ENCODE measurements around the gene BICDL2.

Gene BICDL2

GRCh38 chr16:3046641-3047386 is 10.1 kb upstream of the BICDL2 start:
- H3K9ac ChIP-seq (ENCODE audit: low read length in 2 of 2) = no peak overlapping the region
- peaks cover 15% of the 10 kb centered on the region for H3K4me1 ChIP-seq (ENCODE audit: control insufficient read depth, insufficient read depth, low read length)

DNA sequence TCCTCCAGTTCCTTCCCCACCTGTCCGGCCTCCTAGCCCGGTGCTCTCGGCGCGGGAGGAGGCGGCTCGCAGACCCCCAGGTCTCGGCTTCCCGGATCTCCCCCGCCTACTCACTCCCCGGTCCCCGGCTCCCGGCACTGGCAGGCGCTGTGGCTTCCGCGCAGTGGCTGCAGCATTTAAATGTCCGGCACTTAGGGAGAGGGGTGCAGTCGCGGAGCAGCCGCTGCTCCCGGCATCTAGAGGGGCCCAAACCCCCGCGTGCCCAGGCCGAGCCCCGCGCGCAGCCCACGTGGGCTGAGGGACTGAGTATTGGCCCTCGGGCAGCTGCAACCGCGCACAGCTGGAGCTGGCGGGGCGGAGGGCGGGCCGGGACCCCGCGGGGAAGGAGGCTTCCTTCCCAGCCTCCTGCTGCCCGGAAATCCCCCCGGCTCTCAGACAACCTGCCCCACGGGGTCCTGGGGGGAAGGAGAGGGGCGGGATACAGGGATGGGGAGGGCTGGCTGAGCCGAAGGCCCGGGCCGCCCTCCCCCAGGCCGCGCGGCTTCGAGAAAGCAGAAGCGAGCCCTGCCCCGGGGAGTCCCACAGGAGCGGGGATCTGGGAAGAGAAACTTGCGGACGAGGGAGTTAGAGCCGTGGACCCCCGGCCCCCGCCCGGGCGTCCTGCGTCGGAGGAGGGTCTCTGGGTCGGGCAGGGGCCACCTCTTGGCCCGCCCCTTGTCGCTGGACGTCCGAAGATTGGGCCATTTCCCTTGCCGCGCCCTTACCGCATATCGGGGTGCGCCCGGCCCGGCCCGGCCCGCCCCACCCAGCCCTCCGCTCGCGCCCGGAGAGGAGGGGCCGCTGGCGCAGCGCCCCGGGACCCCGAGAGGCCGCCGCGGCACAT is 9.3 kb upstream of the BICDL2 start, which contains the start of gene MMP25:
Gene MMP25, plus strand, starts transcription at position 804 of the 883 bp plus-strand sequence. CDS start 357 bp downstream, outside the sequence.
- Histone ChIP-seq H3K9ac (ENCODE audit: low read length in 2 of 2) (no peak within 1 kb of the TSS), H3K36me3 (ENCODE audit: control insufficient read depth in 2 of 2, insufficient read depth in 2 of 2, low read length in 2 of 2) (no peaks in the 10 kb centered on the region), H3K9me3 (ENCODE audit: control insufficient read depth in 2 of 2, low read length in 2 of 2) (no peaks in the 10 kb centered on the region), H3K4me1 (ENCODE audit: control insufficient read depth, insufficient read depth, low read length) (peaks cover 15% of the 10 kb centered on the region), H3K4me3 (ENCODE audit: low read length in 2 of 2) (peak within 1 kb of the TSS; percentile 46 to 69), H3K27me3 (ENCODE audit: control insufficient read depth in 1 of 2, insufficient read depth in 2 of 2, low read length in 2 of 2) (peaks cover 23 to 53% of the 10 kb centered on the region in 2 donors), H3K27ac (ENCODE audit: low read length) (no peak within 1 kb of the TSS)

More at GRCh38 chr16:3046641-3047386, 10.1 kb upstream of the BICDL2 start:
- no peak overlapping the region for H3K4me3 ChIP-seq (ENCODE audit: low read length in 2 of 2)
- no peaks in the 10 kb centered on the region for H3K9me3 ChIP-seq (ENCODE audit: control insufficient read depth in 2 of 2, low read length in 2 of 2)
- H3K27me3 ChIP-seq (ENCODE audit: control insufficient read depth in 1 of 2, insufficient read depth in 2 of 2, low read length in 2 of 2) = peaks cover 23 to 53% of the 10 kb centered on the region in 2 donors
- H3K36me3 ChIP-seq (ENCODE audit: control insufficient read depth in 2 of 2, insufficient read depth in 2 of 2, low read length in 2 of 2) = no peaks in the 10 kb centered on the region
- no peak overlapping the region for H3K27ac ChIP-seq (ENCODE audit: low read length)

GRCh38 chr16:3044708-3045107 is 8.0 kb upstream of the BICDL2 start:
- H3K36me3 ChIP-seq (ENCODE audit: control insufficient read depth in 2 of 2, insufficient read depth in 2 of 2, low read length in 2 of 2) = no peaks in the 10 kb centered on the region
- no peak overlapping the region for H3K4me3 ChIP-seq (ENCODE audit: low read length in 2 of 2)
- H3K9me3 ChIP-seq (ENCODE audit: control insufficient read depth in 2 of 2, low read length in 2 of 2) = no peaks in the 10 kb centered on the region
- peaks cover 23 to 48% of the 10 kb centered on the region in 2 donors for H3K27me3 ChIP-seq (ENCODE audit: control insufficient read depth in 1 of 2, insufficient read depth in 2 of 2, low read length in 2 of 2)
- H3K4me1 ChIP-seq (ENCODE audit: control insufficient read depth, insufficient read depth, low read length) = peaks cover 15% of the 10 kb centered on the region
- H3K9ac ChIP-seq (ENCODE audit: low read length in 2 of 2) = no peak overlapping the region
- no peak overlapping the region for H3K27ac ChIP-seq (ENCODE audit: low read length)

GRCh38 chr16:3042376-3042775 is 5.6 kb upstream of the BICDL2 start:
- H3K4me3 ChIP-seq (ENCODE audit: low read length in 2 of 2) = no peak overlapping the region
- no peaks in the 10 kb centered on the region for H3K36me3 ChIP-seq (ENCODE audit: control insufficient read depth in 2 of 2, insufficient read depth in 2 of 2, low read length in 2 of 2)
- H3K9me3 ChIP-seq (ENCODE audit: control insufficient read depth in 2 of 2, low read length in 2 of 2) = no peaks in the 10 kb centered on the region
- peaks cover 41 to 53% of the 10 kb centered on the region in 2 donors for H3K27me3 ChIP-seq (ENCODE audit: control insufficient read depth in 1 of 2, insufficient read depth in 2 of 2, low read length in 2 of 2)
- no peak overlapping the region for H3K9ac ChIP-seq (ENCODE audit: low read length in 2 of 2)
- H3K4me1 ChIP-seq (ENCODE audit: control insufficient read depth, insufficient read depth, low read length) = peaks cover 15% of the 10 kb centered on the region
- H3K27ac ChIP-seq (ENCODE audit: low read length) = no peak overlapping the region

DNA sequence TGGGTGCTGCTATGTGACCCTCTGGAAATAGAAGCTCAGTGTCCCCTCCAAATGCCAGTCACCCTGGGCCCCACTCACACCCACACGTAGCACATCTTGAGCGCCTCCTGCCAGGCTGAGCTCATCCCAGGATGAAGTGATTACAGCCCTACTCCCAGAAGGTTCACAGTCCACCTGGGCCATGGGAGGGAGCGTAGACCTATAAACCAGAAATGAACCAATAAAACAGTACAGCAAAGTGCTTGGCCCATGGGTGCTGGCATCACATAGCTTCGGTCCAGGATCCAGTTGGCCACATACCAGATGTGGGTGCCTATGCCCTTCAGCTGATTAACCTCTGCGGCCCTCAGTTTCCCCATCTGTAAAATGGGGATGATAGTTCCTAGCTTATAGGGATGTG is 2.2 kb upstream of the BICDL2 start:
- Histone ChIP-seq H3K9me3 (ENCODE audit: control insufficient read depth in 2 of 2, low read length in 2 of 2) (no peaks in the 10 kb centered on the region), H3K4me3 (ENCODE audit: low read length in 2 of 2) (no peak overlapping the region), H3K4me1 (ENCODE audit: control insufficient read depth, insufficient read depth, low read length) (no peaks in the 10 kb centered on the region), H3K27me3 (ENCODE audit: control insufficient read depth in 1 of 2, insufficient read depth in 2 of 2, low read length in 2 of 2) (peaks cover 45 to 55% of the 10 kb centered on the region in 2 donors), H3K36me3 (ENCODE audit: control insufficient read depth in 2 of 2, insufficient read depth in 2 of 2, low read length in 2 of 2) (no peaks in the 10 kb centered on the region), H3K9ac (ENCODE audit: low read length in 2 of 2) (no peak overlapping the region), H3K27ac (ENCODE audit: low read length) (no peak overlapping the region)

DNA sequence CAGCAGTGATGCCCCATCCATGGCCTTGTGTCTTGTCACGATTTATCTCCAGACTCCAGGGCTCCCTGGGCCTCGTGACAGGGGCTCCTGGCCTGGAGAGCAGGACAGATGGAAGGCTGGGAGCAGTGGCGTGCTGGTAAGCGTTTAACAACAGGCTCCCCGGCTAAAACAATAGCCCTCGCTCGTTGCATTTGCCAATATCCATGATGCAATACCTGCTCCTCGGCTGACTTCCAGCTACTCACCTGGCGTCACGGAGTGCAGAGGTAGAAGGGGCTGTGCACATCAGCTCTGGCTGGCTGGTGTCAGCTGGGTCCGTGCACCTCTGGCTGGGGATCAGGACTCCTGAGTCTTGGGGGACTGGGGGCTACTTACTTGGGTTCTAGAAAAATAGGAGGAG is 1.5 kb upstream of the BICDL2 start:
- Histone ChIP-seq H3K9me3 (ENCODE audit: control insufficient read depth in 2 of 2, low read length in 2 of 2) (no peaks in the 10 kb centered on the region), H3K4me3 (ENCODE audit: low read length in 2 of 2) (no peak overlapping the region), H3K27me3 (ENCODE audit: control insufficient read depth in 1 of 2, insufficient read depth in 2 of 2, low read length in 2 of 2) (peaks cover 44 to 57% of the 10 kb centered on the region in 2 donors), H3K27ac (ENCODE audit: low read length) (no peak overlapping the region), H3K9ac (ENCODE audit: low read length in 2 of 2) (no peak overlapping the region), H3K36me3 (ENCODE audit: control insufficient read depth in 2 of 2, insufficient read depth in 2 of 2, low read length in 2 of 2) (no peaks in the 10 kb centered on the region), H3K4me1 (ENCODE audit: control insufficient read depth, insufficient read depth, low read length) (no peaks in the 10 kb centered on the region)

DNA sequence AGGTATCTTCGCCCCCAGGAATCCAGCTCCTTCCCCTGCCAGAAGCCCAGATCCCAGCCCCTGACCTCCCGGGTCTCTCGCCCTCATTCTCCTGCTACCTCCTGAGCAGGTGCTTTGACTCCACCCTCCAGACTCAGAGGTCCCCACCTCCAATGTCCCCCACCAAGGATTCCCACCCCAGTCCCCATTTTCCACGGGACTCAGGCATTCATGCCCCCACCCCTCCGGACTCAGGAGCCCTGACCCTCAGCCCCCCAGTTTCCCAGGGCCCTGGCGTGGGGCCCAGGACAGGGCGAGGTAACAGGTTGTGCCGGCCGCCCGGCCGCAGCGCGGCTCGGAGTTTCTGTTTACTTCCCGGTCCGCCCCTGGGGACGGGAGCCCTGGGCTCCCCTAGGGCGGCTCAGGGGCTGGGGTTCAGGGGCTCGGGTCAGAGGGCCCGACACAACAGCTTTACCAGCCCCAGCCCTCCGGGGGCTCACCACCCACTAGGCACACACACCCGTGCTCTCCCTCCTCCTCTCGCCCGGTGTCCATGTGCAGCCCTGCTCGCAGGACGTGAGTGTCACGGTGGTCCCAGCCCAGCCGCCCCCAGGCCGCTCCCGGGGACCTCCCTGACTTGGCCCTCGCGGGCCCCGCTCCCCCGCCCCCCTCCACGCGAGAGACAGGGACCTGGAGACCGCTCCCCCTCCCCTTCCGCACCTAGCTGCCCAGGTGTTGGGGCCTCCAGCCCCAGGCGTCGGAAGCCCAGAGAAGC is 595 bp downstream of the BICDL2 start:
- H3K27me3 ChIP-seq (ENCODE audit: control insufficient read depth in 1 of 2, insufficient read depth in 2 of 2, low read length in 2 of 2) = peaks cover 53 to 64% of the 10 kb centered on the region in 2 donors
- H3K36me3 ChIP-seq (ENCODE audit: control insufficient read depth in 2 of 2, insufficient read depth in 2 of 2, low read length in 2 of 2) = no peaks in the 10 kb centered on the region
- H3K9ac ChIP-seq (ENCODE audit: low read length in 2 of 2) = no peak overlapping the region
- H3K4me3 ChIP-seq (ENCODE audit: low read length in 2 of 2) = no peak overlapping the region
- H3K4me1 ChIP-seq (ENCODE audit: control insufficient read depth, insufficient read depth, low read length) = no peaks in the 10 kb centered on the region
- no peaks in the 10 kb centered on the region for H3K9me3 ChIP-seq (ENCODE audit: control insufficient read depth in 2 of 2, low read length in 2 of 2)
- no peak overlapping the region for H3K27ac ChIP-seq (ENCODE audit: low read length)

DNA sequence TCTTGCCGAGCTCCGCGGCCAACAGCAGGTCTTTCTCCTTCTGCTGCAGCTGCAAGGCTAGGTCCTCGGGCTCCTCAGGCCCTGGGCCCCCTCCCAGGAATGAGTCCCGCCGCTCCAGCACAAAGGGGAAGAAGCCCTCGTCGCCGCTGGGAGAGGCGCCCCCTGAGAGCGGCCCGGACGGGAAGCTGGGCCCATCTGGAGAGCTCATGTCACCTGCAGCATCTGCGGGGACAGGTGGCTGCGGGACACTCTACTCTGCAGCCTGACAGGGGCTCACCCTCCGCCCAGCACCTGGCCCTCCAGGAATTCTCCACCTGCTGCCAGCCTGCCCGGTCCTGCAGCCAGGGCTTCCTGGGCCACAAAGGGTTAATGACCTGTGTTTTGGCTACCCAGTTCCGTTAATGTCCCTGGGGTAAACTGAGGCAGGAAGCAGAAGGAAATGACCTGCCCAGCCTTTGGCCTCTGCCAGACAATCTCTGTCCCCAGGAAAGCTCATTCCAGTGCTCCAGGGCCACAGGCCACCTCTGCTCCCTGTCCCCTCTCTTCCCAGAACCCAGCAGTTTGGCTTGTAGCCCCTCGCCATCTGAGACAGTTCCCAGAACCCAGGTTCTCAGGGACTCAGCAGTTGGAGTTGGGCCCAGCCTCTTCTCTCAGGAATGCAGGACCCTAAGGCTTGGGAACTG is 1.3 kb downstream of the BICDL2 start:
- H3K27ac ChIP-seq (ENCODE audit: low read length) = no peak overlapping the region
- no peak overlapping the region for H3K4me3 ChIP-seq (ENCODE audit: low read length in 2 of 2)
- H3K4me1 ChIP-seq (ENCODE audit: control insufficient read depth, insufficient read depth, low read length) = no peaks in the 10 kb centered on the region
- no peak overlapping the region for H3K9ac ChIP-seq (ENCODE audit: low read length in 2 of 2)
- H3K36me3 ChIP-seq (ENCODE audit: control insufficient read depth in 2 of 2, insufficient read depth in 2 of 2, low read length in 2 of 2) = no peaks in the 10 kb centered on the region
- H3K27me3 ChIP-seq (ENCODE audit: control insufficient read depth in 1 of 2, insufficient read depth in 2 of 2, low read length in 2 of 2) = peaks cover 60 to 71% of the 10 kb centered on the region in 2 donors
- H3K9me3 ChIP-seq (ENCODE audit: control insufficient read depth in 2 of 2, low read length in 2 of 2) = no peaks in the 10 kb centered on the region

DNA sequence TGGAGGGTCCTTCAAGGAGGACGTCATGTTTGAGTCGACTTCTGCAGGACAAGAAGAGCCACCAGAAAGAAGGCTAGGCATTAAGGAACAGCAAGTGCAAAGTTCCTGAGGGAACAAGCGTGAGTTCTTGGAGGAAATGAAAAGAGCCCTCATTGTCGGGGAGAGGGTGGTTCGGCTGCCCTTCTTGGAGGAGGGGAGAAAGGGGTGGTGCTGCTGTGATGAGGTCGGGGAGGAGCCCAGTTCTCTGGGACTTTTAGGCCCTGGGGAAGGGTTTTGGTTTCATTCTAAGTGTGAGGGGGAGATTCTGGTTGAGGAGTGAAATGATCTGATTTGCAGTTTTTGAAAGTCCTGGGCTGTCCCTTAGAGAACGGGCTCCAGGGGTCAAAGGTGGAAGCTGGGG is 4.1 kb downstream of the BICDL2 start:
- peaks cover 64 to 69% of the 10 kb centered on the region in 2 donors for H3K27me3 ChIP-seq (ENCODE audit: control insufficient read depth in 1 of 2, insufficient read depth in 2 of 2, low read length in 2 of 2)
- no peak overlapping the region for H3K4me3 ChIP-seq (ENCODE audit: low read length in 2 of 2)
- H3K4me1 ChIP-seq (ENCODE audit: control insufficient read depth, insufficient read depth, low read length) = peaks cover 13% of the 10 kb centered on the region

More for the DNA sequence above, 4.1 kb downstream of the BICDL2 start:
- Histone ChIP-seq H3K36me3 (ENCODE audit: control insufficient read depth in 2 of 2, insufficient read depth in 2 of 2, low read length in 2 of 2) (no peaks in the 10 kb centered on the region), H3K27ac (ENCODE audit: low read length) (no peak overlapping the region), H3K9ac (ENCODE audit: low read length in 2 of 2) (no peak overlapping the region), H3K9me3 (ENCODE audit: control insufficient read depth in 2 of 2, low read length in 2 of 2) (no peaks in the 10 kb centered on the region)

Measured in stomach smooth muscle (tissue), 2 donors.